Endothelial cell of umbilical vein (primary cell): Measurements from ENCODE around the gene CELSR1. TPM values are rescaled to one million over a fixed set of nuclear protein-coding genes. Genes with fewer than 3 reads are reported as not detected.

Source experiments
- BruUV-seq: library from RNA; stranded (reverse); fragments of 400-500 nt; replicated peaks from 2 replicates; lab custom pipeline; 2021; lab: Mats Ljungman, UMichigan
- CTCF ChIA-PET: fragments of 300-600, 350-600 bp; sonication (Branson Sonifier 250); formaldehyde crosslinking; loops from one replicate; lab custom pipeline; 2021; ENCODE audit warnings: antibody characterized with exemption, inconsistent platforms; lab: Charles Lee
- POLR2A ChIA-PET: fragments of 300-600, 350-600 bp; sonication (Branson Sonifier 250); formaldehyde crosslinking; loops from one replicate; lab custom pipeline; 2021; ENCODE audit warnings: antibody characterized with exemption, inconsistent platforms; lab: Charles Lee
- DNase-seq: peaks from one replicate; pipeline ENCODE4 v3.0.0-alpha.2; 2011; ENCODE audit warnings: low read depth, low spot score
- FAIRE-seq: peaks from 2 replicates; lab custom pipeline; 2011; peaks lifted over from hg19 to GRCh38; lab: Jason Lieb, UNC
- H2AFZ ChIP-seq: 2 replicates; pipeline ENCODE4 v1.6.0; 2012; ENCODE audit warnings: low read depth, low read length, control low read depth, inconsistent platforms
- H3K27ac ChIP-seq: 2 replicates; pipeline ENCODE4 v1.5.1; 2011; ENCODE audit warnings: low read depth, mild to moderate bottlenecking, control low read depth, low read length, moderate library complexity; ENCODE audit not compliant: insufficient read depth
- H3K27me3 ChIP-seq, 2 experiments: 2 replicates each; pipeline versions ENCODE4 v1.6.0 to v1.6.1; 2011; ENCODE audit warnings: low read length in 2 of 2, mixed read lengths in 1 of 2; ENCODE audit not compliant: control insufficient read depth in 2 of 2, insufficient read depth in 2 of 2
- H3K36me3 ChIP-seq, 2 experiments: 2 replicates in 1 of 2; 3 replicates in 1 of 2; pipeline ENCODE4 v1.5.1; 2011; ENCODE audit warnings: low read length in 2 of 2, mild to moderate bottlenecking in 1 of 2, moderate library complexity in 1 of 2; ENCODE audit not compliant: control insufficient read depth in 2 of 2, insufficient read depth in 2 of 2; ENCODE audit errors: extremely low read depth in 1 of 2
- H3K4me1 ChIP-seq: 3 replicates; pipeline ENCODE4 v1.5.1; 2011; ENCODE audit warnings: mild to moderate bottlenecking, low read length; ENCODE audit not compliant: control insufficient read depth, insufficient read depth; ENCODE audit errors: extremely low read depth
- H3K4me2 ChIP-seq: 2 replicates; pipeline ENCODE4 v1.6.1; 2011; ENCODE audit warnings: low read length, control low read depth, mixed read lengths; ENCODE audit not compliant: insufficient read depth
- H3K4me3 ChIP-seq, 3 experiments: fragments of 200-600 bp in 1 of 3; sonication (generic), shearing (Covaris generic) in 1 of 3; replicated peaks in 1 of 3; 2 replicates each; pipeline ENCODE4 v1.5.1; 2011 to 2016; ENCODE audit warnings: control low read depth in 3 of 3, low read length in 3 of 3, mild to moderate bottlenecking in 2 of 3, inconsistent platforms in 1 of 3, low read depth in 1 of 3, moderate library complexity in 1 of 3; ENCODE audit not compliant: insufficient read depth in 1 of 3
- H3K79me2 ChIP-seq: 2 replicates; pipeline ENCODE4 v1.6.0; 2012; ENCODE audit warnings: low read length, inconsistent platforms; ENCODE audit not compliant: control insufficient read depth, insufficient read depth
- H3K9ac ChIP-seq: replicated peaks from 2 replicates; pipeline ENCODE3; 2011; ENCODE audit warnings: low read length, control low read depth; ENCODE audit not compliant: insufficient read depth; ENCODE audit errors: extremely low read depth
- H3K9me1 ChIP-seq: replicated peaks from 3 replicates; pipeline ENCODE4 v1.6.0; 2011; ENCODE audit warnings: mild to moderate bottlenecking, low read length; ENCODE audit not compliant: control insufficient read depth, insufficient read depth; ENCODE audit errors: extremely low read depth
- H3K9me3 ChIP-seq: replicated peaks from 2 replicates; pipeline ENCODE4 v1.5.1; 2012; ENCODE audit warnings: low read length, inconsistent platforms; ENCODE audit not compliant: control insufficient read depth, insufficient read depth
- H4K20me1 ChIP-seq: replicated peaks from 2 replicates; pipeline ENCODE3; 2011; ENCODE audit warnings: mild to moderate bottlenecking, low read length; ENCODE audit not compliant: control insufficient read depth, insufficient read depth; ENCODE audit errors: extremely low read depth
- EZH2 ChIP-seq: IDR thresholded peaks from 2 replicates; pipeline ENCODE4 v1.6.1; 2012; ENCODE audit warnings: borderline replicate concordance, low read depth, mild to moderate bottlenecking, moderate library complexity, low read length, inconsistent platforms; ENCODE audit not compliant: severe bottlenecking
- FOS ChIP-seq: IDR thresholded peaks from 2 replicates; pipeline ENCODE4 v1.6.1; 2011; ENCODE audit warnings: mild to moderate bottlenecking, low read length, moderate library complexity, borderline replicate concordance; ENCODE audit not compliant: insufficient read depth
- GATA2 ChIP-seq: IDR thresholded peaks from 2 replicates; pipeline ENCODE4 v1.7.0; 2011; ENCODE audit warnings: low read depth, mild to moderate bottlenecking, moderate library complexity, mixed read lengths, low read length; ENCODE audit not compliant: insufficient read length, insufficient read depth
- JUN ChIP-seq: IDR thresholded peaks from 2 replicates; pipeline ENCODE4 v1.6.1; 2011; ENCODE audit warnings: borderline replicate concordance, low read depth; ENCODE audit not compliant: insufficient read length, insufficient read depth
- MYC ChIP-seq: IDR thresholded peaks from one replicate; pipeline ENCODE4 v1.6.1; 2011; ENCODE audit warnings: mild to moderate bottlenecking, low read depth, low read length
- POLR2A ChIP-seq: IDR thresholded peaks from 2 replicates; pipeline ENCODE4 v1.6.1; 2012; ENCODE audit warnings: low read depth, mild to moderate bottlenecking, control low read depth, low read length
- POLR2AphosphoS5 ChIP-seq: IDR thresholded peaks from 2 replicates; pipeline ENCODE4 v1.6.1; 2012; ENCODE audit warnings: low read depth, mild to moderate bottlenecking, control low read depth, low read length, moderate library complexity; ENCODE audit not compliant: insufficient read depth
- dilution Hi-C: fragments of 300-500 bp; cut with MboI; formaldehyde crosslinking; loops from one replicate; pipeline ENCODE4 v1.15.0; 2019; ENCODE audit warnings: low sequenced_read_pairs; ENCODE audit not compliant: extremely low pct_ligation_motif_present
- intact Hi-C: fragments of 100-400 bp; cut with micrococcal nuclease; formaldehyde crosslinking; loops from one replicate; pipeline ENCODE4 v1.10.0; 2022
- polyA plus RNA-seq, 4 experiments: library from polyadenylated mRNA; depleted of rRNA in 3 of 4; stranded (reverse) in 3 of 4; unstranded in 1 of 4; fragments of >200 nt; gene quantifications; 2 replicates each; pipeline versions ENCODE4 v1.2.1 to v1.2.3, GENCODE V29; 2011 to 2012; ENCODE audit warnings: missing spikeins in 1 of 4
- total RNA-seq: library from RNA; stranded (reverse); gene quantifications from 2 replicates; pipeline ENCODE4 v1.2.3, GENCODE V29; 2021
- TF ChIP-seq, protein P1 (sequence below): IDR thresholded peaks from 2 replicates; pipeline ENCODE4 v1.6.1; 2011; ENCODE audit not compliant: insufficient read depth, insufficient read length
- TF ChIP-seq, protein P2 (sequence below), 2 donors: IDR thresholded peaks; 1 replicate in 1 of 2; 2 replicates in 1 of 2; pipeline ENCODE4 v1.5.1; 2011; ENCODE audit warnings: low read length in 2 of 2, mild to moderate bottlenecking in 2 of 2, moderate library complexity in 2 of 2, control low read depth in 1 of 2, inconsistent platforms in 1 of 2, low read depth in 1 of 2; ENCODE audit not compliant: insufficient read depth in 1 of 2; ENCODE audit errors: extremely low read depth in 1 of 2

CELSR1 gene
- total and polyA plus RNA-seq, 2 donors (not counting 3 experiments of a cell fraction or from before 2014, with no cell fraction given) = 3.7 to 5.4 TPM

DNA sequence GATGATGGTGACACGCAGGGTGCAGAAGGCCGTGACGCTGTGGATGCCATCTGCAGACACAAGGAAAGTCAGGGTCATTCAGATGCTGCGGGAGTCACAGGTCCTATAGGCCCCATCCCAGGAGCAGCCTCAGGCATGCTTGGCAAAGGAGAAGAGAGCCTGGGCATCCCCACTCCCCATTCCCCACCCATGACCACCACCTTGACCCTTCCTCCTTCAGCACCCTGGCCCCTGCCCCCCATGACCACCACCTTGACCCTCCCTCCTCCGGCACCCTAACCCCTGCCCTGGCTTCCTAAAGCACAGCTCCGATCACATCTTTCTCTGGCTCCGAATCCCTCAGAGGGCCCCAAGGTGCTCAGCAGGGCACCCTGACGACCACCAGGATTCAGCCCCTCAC is 73.1 kb downstream of the CELSR1 start:
- Histone ChIP-seq H3K79me2 (no peaks in the 10 kb centered on the region), H3K4me1 (no peaks in the 10 kb centered on the region), H3K4me2 (no peak overlapping the region), H2AFZ (no peak overlapping the region), H4K20me1 (no peaks in the 10 kb centered on the region), H3K9me1 (no peaks in the 10 kb centered on the region), H3K9ac (no peak overlapping the region), H3K27me3 (no peaks in the 10 kb centered on the region), H3K27ac (no peak overlapping the region), H3K4me3 (no peak overlapping the region), H3K36me3 (no peaks in the 10 kb centered on the region), H3K9me3 (no peaks in the 10 kb centered on the region)
- DNase-seq (no peak), FAIRE-seq (no peak)
- CTCF ChIA-PET = no interaction called here
- TF ChIP-seq POLR2AphosphoS5 (no peak), JUN (no peak), FOS (no peak), POLR2A (no peak), MYC (no peak), GATA2 (no peak)
- TF ChIP-seq, protein P1, sequence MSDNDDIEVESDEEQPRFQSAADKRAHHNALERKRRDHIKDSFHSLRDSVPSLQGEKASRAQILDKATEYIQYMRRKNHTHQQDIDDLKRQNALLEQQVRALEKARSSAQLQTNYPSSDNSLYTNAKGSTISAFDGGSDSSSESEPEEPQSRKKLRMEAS = no peak
- dilution Hi-C loops = no loop called here
- intact Hi-C loops = no loop called here
- no TSS peak for BruUV-seq
- POLR2A ChIA-PET = no interaction called here

DNA sequence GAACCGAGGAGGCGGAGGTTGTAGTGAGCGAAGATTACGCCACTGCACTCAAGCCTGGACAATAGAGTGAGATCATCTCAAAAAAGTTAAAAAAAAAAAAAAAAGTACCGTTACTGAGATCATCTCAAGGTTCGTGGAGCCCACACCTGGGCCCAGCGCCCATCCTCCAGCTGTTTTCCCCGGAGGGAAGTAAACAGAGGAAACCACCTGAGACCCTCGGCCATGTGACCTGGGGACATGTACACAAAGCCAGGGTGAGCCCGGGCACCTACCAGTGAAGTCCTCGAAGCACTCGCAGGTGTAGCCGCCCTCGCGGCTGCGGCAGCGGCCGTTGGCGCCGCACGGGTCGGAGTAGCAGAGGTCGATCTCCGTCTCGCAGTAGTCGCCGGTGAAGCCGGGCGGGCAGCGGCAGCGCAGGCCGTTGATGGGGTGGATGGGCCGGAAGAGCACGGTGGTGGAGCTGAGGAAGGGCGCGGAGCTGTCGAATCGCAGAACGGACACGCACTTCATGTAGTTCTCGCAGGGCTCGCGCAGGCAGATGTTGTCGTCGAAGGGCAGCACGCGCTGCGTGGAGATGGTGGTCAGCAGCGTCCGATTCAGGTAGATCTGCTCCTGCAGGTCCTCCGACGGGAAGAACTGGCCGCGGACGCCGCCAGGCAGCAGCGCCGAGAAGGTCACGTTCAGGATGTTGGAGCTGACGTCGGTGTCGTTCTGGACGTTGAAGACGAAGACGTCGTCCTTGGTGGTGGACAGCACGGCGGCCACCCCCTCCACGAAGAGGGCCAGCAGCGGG is 73.8 kb downstream of the CELSR1 start:
- H4K20me1 ChIP-seq = no peaks in the 10 kb centered on the region
- DNase-seq (no peak), FAIRE-seq (no peak)
- no TSS peak for BruUV-seq
- H3K9me3 ChIP-seq = no peaks in the 10 kb centered on the region
- ChIA-PET CTCF (no interaction called here), POLR2A (no interaction called here)
- H3K27ac ChIP-seq = no peak overlapping the region
- H3K4me2 ChIP-seq = no peak overlapping the region
- intact Hi-C loops (no loop called here), dilution Hi-C loops (no loop called here)
- TF ChIP-seq, protein P2, sequence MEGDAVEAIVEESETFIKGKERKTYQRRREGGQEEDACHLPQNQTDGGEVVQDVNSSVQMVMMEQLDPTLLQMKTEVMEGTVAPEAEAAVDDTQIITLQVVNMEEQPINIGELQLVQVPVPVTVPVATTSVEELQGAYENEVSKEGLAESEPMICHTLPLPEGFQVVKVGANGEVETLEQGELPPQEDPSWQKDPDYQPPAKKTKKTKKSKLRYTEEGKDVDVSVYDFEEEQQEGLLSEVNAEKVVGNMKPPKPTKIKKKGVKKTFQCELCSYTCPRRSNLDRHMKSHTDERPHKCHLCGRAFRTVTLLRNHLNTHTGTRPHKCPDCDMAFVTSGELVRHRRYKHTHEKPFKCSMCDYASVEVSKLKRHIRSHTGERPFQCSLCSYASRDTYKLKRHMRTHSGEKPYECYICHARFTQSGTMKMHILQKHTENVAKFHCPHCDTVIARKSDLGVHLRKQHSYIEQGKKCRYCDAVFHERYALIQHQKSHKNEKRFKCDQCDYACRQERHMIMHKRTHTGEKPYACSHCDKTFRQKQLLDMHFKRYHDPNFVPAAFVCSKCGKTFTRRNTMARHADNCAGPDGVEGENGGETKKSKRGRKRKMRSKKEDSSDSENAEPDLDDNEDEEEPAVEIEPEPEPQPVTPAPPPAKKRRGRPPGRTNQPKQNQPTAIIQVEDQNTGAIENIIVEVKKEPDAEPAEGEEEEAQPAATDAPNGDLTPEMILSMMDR (IDR thresholded peaks at IDR 0.05; ENCODE audit: extremely low read depth in 1 of 2, insufficient read depth in 1 of 2, low read depth in 1 of 2, low read length in 2 of 2) = no peak
- TF ChIP-seq POLR2AphosphoS5 (no peak), GATA2 (no peak), JUN (no peak), EZH2 (no peak), FOS (no peak), MYC (no peak), POLR2A (no peak)
- TF ChIP-seq, protein P1 = no peak
- H3K4me1 ChIP-seq = no peaks in the 10 kb centered on the region
- H3K9me1 ChIP-seq = no peaks in the 10 kb centered on the region
- no peak overlapping the region for H2AFZ ChIP-seq
- H3K36me3 ChIP-seq = no peaks in the 10 kb centered on the region
- no peaks in the 10 kb centered on the region for H3K79me2 ChIP-seq
- no peak overlapping the region for H3K9ac ChIP-seq
- H3K4me3 ChIP-seq = no peak overlapping the region
- H3K27me3 ChIP-seq = no peaks in the 10 kb centered on the region
